Activated CD4-positive, alpha-beta T cell treated with anti-CD3 and anti-CD28 coated beads, Interleukin-2, amount 10 ng/mL, durations not matched to agents 24 days and 14 days (primary cell): ENCODE measurements around the gene ZNF560. TPM values are rescaled to one million over a fixed set of nuclear protein-coding genes. Genes with fewer than 3 reads are reported as not detected.
A peak's percentile ranks its signal among the peaks of the same experiment; 100 is the strongest.
"Not testable (repeated sequence)": the region's sequence is repeated elsewhere in the genome, so short reads cannot be mapped to it uniquely, and the experiment has no call there.

Experiments used
- DNase-seq: peaks from one replicate; pipeline ENCODE4 v3.0.0; 2022
- H3K27ac Mint-ChIP-seq: one replicate; pipeline ENCODE4 v1.8.0; 2022; ENCODE audit warnings: mild to moderate bottlenecking, mixed read lengths
- H3K27me3 Mint-ChIP-seq: one replicate; pipeline ENCODE4 v1.8.0; 2022; ENCODE audit warnings: mixed read lengths
- H3K36me3 Mint-ChIP-seq: one replicate; pipeline ENCODE4 v1.8.0; 2022; ENCODE audit warnings: low read depth, mild to moderate bottlenecking, mixed read lengths
- H3K4me1 Mint-ChIP-seq: one replicate; pipeline ENCODE4 v1.8.0; 2021; ENCODE audit warnings: mixed read lengths
- H3K4me3 Mint-ChIP-seq: one replicate; pipeline ENCODE4 v1.8.0; 2022; ENCODE audit warnings: mild to moderate bottlenecking, moderate library complexity, mixed read lengths
- H3K9me3 Mint-ChIP-seq: one replicate; pipeline ENCODE4 v1.8.0; 2021; ENCODE audit warnings: mixed read lengths
- intact Hi-C: fragments of 100-400 bp; cut with micrococcal nuclease; formaldehyde crosslinking; loops from one replicate; pipeline ENCODE4 v1.15.1; 2023
- total RNA-seq: library from RNA; stranded (reverse); gene quantifications from 2 replicates; pipeline ENCODE4 v1.2.3, GENCODE V29; 2022

ZNF560 gene
- not detected in 2 replicates for total RNA-seq

DNA sequence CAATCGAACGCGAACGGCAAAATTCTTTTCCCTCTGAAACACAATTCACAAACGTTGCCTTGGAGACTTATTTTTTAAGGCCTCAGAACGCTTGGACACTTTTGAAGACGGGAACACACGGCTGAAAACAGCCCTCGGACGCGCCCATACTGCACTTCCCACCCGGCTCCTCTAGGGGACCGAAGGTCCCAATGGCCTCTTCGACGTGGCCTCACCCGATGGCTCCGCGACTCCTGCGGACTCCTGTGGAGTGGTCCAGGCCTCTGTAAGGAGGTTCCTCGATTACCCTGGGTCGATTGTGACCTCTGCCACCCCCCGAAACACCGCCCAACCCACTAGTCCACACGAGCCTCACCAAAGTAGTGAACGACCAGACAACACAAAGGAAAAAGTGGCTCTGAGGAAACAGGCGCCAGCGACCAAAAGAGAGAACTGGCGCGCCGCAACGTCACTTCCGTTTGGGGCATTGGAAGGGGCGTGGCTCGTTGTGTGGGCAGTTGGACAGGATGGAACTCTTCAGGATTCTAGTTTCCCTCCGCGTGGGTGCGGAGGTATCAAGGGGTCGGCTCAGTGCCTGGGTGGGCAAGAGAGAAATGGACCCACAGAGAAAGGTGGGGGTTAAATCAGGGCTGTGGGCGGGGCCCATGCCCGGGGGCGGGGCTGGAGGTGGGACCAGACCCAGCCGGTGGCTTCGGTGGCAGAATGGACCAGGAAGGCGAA, at the start of gene ZNF560:
Gene ZNF560, minus strand, starts transcription at position 434 of the 720 bp plus-strand sequence. CDS start 23,303 bp downstream, outside the sequence.
- intact Hi-C loops, result no loop called here
- H3K4me1 Mint-ChIP-seq, result no peaks in the 10 kb centered on the region

GRCh38 chr19:9547870-9548269, 49.5 kb upstream of the ZNF560 start:
- intact Hi-C loops, result no loop called here
- no peaks in the 10 kb centered on the region for H3K36me3 Mint-ChIP-seq
- no peak for DNase-seq
- no peaks in the 10 kb centered on the region for H3K27me3 Mint-ChIP-seq
- H3K9me3 Mint-ChIP-seq, result peaks cover 20% of the 10 kb centered on the region
- no peaks in the 10 kb centered on the region for H3K4me1 Mint-ChIP-seq
- no peak overlapping the region for H3K4me3 Mint-ChIP-seq
- H3K27ac Mint-ChIP-seq, result no peak overlapping the region

More for the DNA sequence above, at the start of gene ZNF560:
- no peak within 1 kb of the TSS for H3K4me3 Mint-ChIP-seq
- no peaks in the 10 kb centered on the region for H3K27me3 Mint-ChIP-seq
- peak within 1 kb of the TSS; percentile 15 for H3K27ac Mint-ChIP-seq
- H3K9me3 Mint-ChIP-seq, result peaks cover 6% of the 10 kb centered on the region
- H3K36me3 Mint-ChIP-seq, result peaks cover 2% of the 10 kb centered on the region
- peak; percentile 57 for DNase-seq

GRCh38 chr19:9541281-9541680, 42.9 kb upstream of the ZNF560 start:
- H3K4me3 Mint-ChIP-seq, DNase-seq, intact Hi-C loops, H3K27me3 Mint-ChIP-seq, H3K4me1 Mint-ChIP-seq, H3K27ac Mint-ChIP-seq: not testable (repeated sequence)
- peaks cover 26% of the 10 kb centered on the region for H3K36me3 Mint-ChIP-seq
- H3K9me3 Mint-ChIP-seq, result peaks cover 30% of the 10 kb centered on the region

DNA sequence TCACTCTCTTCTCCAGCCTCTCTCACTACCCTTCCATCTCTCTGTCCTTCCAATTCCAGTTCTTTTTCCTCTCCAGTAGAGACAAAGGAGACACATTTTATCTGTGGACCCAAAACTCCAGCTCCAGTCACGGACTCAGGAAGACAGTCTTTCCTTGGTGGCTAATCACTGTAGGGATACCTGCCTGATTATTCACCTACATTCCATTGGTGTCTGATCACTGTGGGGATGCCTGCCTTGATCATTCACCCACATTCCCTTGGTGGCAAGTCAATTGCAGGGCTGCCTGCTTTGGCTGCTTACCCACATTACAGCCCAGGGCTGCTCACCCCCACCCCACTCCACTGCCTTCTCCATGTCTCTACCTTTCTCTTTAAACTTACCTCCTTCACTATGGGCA, 41.5 kb upstream of the ZNF560 start:
- intact Hi-C loops, result loop anchor here (2.0 to 5.0 kb wide), 2 partner anchors 45 to 233 kb away; partner anchors contain the start of genes ZNF121 and ZNF699
- peak overlapping the region; percentile 67 for H3K4me3 Mint-ChIP-seq
- H3K4me1 Mint-ChIP-seq, DNase-seq, H3K27me3 Mint-ChIP-seq: not testable (repeated sequence)
- H3K9me3 Mint-ChIP-seq, result peaks cover 41% of the 10 kb centered on the region
- peak overlapping the region; percentile 45 for H3K27ac Mint-ChIP-seq
- H3K36me3 Mint-ChIP-seq, result peaks cover 40% of the 10 kb centered on the region

DNA sequence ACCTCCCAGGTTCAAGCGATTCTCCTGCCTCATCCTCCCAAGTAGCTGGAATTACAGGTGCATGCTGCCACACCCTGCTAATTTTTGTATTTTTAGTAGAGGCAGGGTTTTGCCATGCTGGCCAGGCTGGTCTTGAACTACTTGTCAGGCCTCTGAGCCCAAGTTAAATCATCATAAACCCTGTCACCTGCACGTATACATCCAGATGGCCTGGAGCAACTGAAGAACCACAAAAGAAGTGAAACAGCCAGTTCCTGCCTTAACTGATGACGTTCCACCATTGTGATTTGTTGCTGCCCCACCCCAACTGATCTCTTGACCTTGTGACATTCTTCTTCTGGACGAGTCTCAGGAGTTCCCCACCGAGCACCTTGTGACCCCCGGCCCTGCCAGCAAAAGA, 40.8 kb upstream of the ZNF560 start:
- DNase-seq, H3K27me3 Mint-ChIP-seq, H3K4me1 Mint-ChIP-seq: not testable (repeated sequence)
- peak overlapping the region; percentile 97 for H3K4me3 Mint-ChIP-seq
- intact Hi-C loops, result loop anchor here (2.0 to 5.0 kb wide), 2 partner anchors 46 to 232 kb away; partner anchors contain the start of genes ZNF121 and ZNF699
- H3K9me3 Mint-ChIP-seq, result peaks cover 43% of the 10 kb centered on the region
- H3K27ac Mint-ChIP-seq, result peak overlapping the region; percentile 23
- peaks cover 47% of the 10 kb centered on the region for H3K36me3 Mint-ChIP-seq

- intact Hi-C loops, result loop anchor here (1.0 to 5.0 kb wide), 4 partner anchors 46 to 258 kb away; partner anchors contain the start of genes ZNF121, ZNF266 and ZNF699
- no peaks in the 10 kb centered on the region for H3K27me3 Mint-ChIP-seq
- H3K36me3 Mint-ChIP-seq, result peaks cover 55% of the 10 kb centered on the region
- DNase-seq, result peak; percentile 95
- peaks cover 43% of the 10 kb centered on the region for H3K9me3 Mint-ChIP-seq
- peaks cover 8% of the 10 kb centered on the region for H3K4me1 Mint-ChIP-seq
- H3K27ac Mint-ChIP-seq, result peak within 1 kb of the TSS; percentile 92
- H3K4me3 Mint-ChIP-seq, result peak within 1 kb of the TSS; percentile 97
Measured at GRCh38 chr19:9538183-9539058, 40.0 kb upstream of the ZNF560 start, which contains the start of gene ZNF426. ZNF426 (minus strand) TSS chr19:9538645; CDS start chr19:9536232, 2,413 bp downstream.

DNA sequence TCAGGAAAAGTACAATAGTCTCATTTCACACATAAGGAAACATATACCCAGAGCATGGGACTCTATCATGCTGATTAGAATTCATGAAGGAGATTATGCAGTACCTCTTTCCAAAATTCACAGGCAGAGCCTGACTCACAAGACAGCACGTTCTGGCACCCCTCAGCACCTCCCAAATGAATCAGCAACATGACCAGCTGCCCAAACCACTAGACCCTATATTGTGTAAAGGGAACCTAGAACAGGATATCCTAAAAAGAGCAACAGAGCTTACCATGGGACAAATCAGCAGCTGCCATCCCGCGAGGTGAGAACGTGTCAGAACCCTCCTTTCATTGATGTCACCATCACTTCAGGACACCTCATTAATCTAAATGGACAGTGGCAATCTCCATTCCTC, 37.5 kb upstream of the ZNF560 start:
- Mint-ChIP-seq H3K27me3 (no peaks in the 10 kb centered on the region), H3K9me3 (peaks cover 50% of the 10 kb centered on the region), H3K36me3 (peaks cover 79% of the 10 kb centered on the region), H3K4me1 (peaks cover 8% of the 10 kb centered on the region), H3K27ac (no peak overlapping the region), H3K4me3 (peak overlapping the region; percentile 17)
- DNase-seq, result no peak
- intact Hi-C loops, result loop anchor here (5.0 kb wide), 1 partner anchor 229 kb away; the partner anchor contains the start of gene ZNF699

GRCh38 chr19:9531933-9532332, 33.5 kb upstream of the ZNF560 start:
- H3K36me3 Mint-ChIP-seq, result peaks cover 91% of the 10 kb centered on the region
- H3K4me1 Mint-ChIP-seq, result no peaks in the 10 kb centered on the region
- no peaks in the 10 kb centered on the region for H3K27me3 Mint-ChIP-seq
- no peak overlapping the region for H3K4me3 Mint-ChIP-seq
- no peak overlapping the region for H3K27ac Mint-ChIP-seq
- H3K9me3 Mint-ChIP-seq, result peaks cover 34% of the 10 kb centered on the region
- intact Hi-C loops, result no loop called here
- no peak for DNase-seq

DNA sequence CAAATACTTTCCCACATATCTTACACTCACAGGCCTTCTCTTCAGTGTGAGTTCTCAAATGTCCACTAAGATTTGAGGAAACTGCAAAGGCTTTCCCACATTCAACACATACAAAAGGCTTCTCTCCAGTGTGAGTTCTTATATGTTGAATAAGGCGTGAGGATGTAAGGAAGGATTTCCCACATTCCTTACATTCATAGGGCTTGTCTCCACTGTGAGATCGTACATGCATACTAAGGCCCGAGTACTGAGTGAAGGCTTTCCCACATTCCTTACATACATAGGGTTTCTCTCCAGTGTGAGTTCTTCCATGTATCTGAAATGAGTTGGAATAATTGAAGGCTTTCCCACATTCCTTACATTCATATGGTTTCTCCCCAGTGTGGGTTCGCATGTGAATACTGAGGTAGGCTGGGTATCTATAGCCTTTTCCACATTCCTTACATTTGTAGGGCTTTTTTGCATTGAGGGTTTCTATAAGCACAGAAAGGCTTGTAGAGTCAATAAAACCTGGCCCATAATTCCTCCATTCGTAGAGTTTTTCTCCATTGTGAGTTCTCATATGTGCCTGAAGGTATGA, 30.4 kb upstream of the ZNF560 start:
- H3K27ac Mint-ChIP-seq, result no peak overlapping the region
- H3K4me1 Mint-ChIP-seq, result no peaks in the 10 kb centered on the region
- intact Hi-C loops, result no loop called here

GRCh38 chr19:9523885-9524474, 25.6 kb upstream of the ZNF560 start:
- H3K27ac Mint-ChIP-seq, result no peak overlapping the region
- no peak overlapping the region for H3K4me3 Mint-ChIP-seq
- peaks cover 44% of the 10 kb centered on the region for H3K36me3 Mint-ChIP-seq
- DNase-seq, result no peak
- no peaks in the 10 kb centered on the region for H3K4me1 Mint-ChIP-seq
- intact Hi-C loops, result no loop called here
- H3K9me3 Mint-ChIP-seq, result peaks cover 19% of the 10 kb centered on the region
- no peaks in the 10 kb centered on the region for H3K27me3 Mint-ChIP-seq

More for the DNA sequence above, 30.4 kb upstream of the ZNF560 start:
- no peak for DNase-seq
- Mint-ChIP-seq H3K36me3 (peaks cover 79% of the 10 kb centered on the region), H3K27me3 (no peaks in the 10 kb centered on the region), H3K4me3 (no peak overlapping the region), H3K9me3 (peaks cover 30% of the 10 kb centered on the region)

GRCh38 chr19:9507285-9507684, 8.9 kb upstream of the ZNF560 start:
- Mint-ChIP-seq H3K4me1 (no peaks in the 10 kb centered on the region), H3K27me3 (no peaks in the 10 kb centered on the region), H3K36me3 (no peaks in the 10 kb centered on the region), H3K4me3 (no peak overlapping the region), H3K27ac (no peak overlapping the region), H3K9me3 (peaks cover 28% of the 10 kb centered on the region)
- no peak for DNase-seq
- intact Hi-C loops, result no loop called here

- intact Hi-C loops, result no loop called here
- Mint-ChIP-seq H3K27ac (no peak overlapping the region), H3K4me1 (no peaks in the 10 kb centered on the region)
Measured at GRCh38 chr19:9500796-9501195, 2.4 kb upstream of the ZNF560 start.

DNA sequence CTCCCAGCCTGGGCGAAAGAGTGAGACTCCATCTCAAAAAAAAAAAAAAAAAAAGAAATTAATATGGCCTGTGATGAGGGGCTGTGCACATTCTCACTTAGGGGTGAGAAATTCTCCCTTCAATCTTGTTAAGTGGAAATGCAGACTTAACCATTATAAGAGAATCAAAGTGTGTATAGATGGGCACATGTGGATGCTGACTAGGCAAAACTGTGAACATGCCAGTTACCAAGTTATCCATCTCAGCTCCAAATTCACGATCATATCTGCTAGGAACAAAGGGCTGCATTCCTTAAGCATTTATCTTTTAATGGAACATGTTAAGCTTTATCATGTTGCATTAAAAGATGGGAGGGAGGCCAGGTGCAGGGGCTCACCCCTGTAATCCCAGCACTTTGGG, 4.3 kb downstream of the ZNF560 start:
- intact Hi-C loops, result no loop called here
- no peak overlapping the region for H3K4me3 Mint-ChIP-seq
- DNase-seq, result no peak
- no peaks in the 10 kb centered on the region for H3K27me3 Mint-ChIP-seq
- no peak overlapping the region for H3K27ac Mint-ChIP-seq
- H3K36me3 Mint-ChIP-seq, result peaks cover 2% of the 10 kb centered on the region
- peaks cover 13% of the 10 kb centered on the region for H3K9me3 Mint-ChIP-seq
- no peaks in the 10 kb centered on the region for H3K4me1 Mint-ChIP-seq

More at GRCh38 chr19:9500796-9501195, 2.4 kb upstream of the ZNF560 start:
- Mint-ChIP-seq H3K36me3 (peaks cover 2% of the 10 kb centered on the region), H3K9me3 (peaks cover 6% of the 10 kb centered on the region), H3K27me3 (no peaks in the 10 kb centered on the region), H3K4me3 (no peak overlapping the region)
- no peak for DNase-seq
